Peyer's patch (tissue), 4 donors: Measurements from ENCODE around the gene SUN3.

Experiments used
- POLR2A ChIP-seq, 2 donors: fragments of 450-650 bp; IDR thresholded peaks; one replicate each; pipeline ENCODE4 v1.5.1; 2017; ENCODE audit warnings: antibody characterized with exemption in 2 of 2, mild to moderate bottlenecking in 2 of 2, moderate library complexity in 2 of 2
- TF ChIP-seq, protein P1 (sequence below), 6 experiments: fragments of 450-650 bp in 4 of 6; fragments of 200-600 bp in 2 of 6; sonication (generic) in 1 of 6; IDR thresholded peaks; one replicate each; pipeline ENCODE4 v1.5.1; 2017 to 2019; ENCODE audit warnings: antibody characterized with exemption in 6 of 6, mild to moderate bottlenecking in 3 of 6, moderate library complexity in 1 of 6

DNA sequence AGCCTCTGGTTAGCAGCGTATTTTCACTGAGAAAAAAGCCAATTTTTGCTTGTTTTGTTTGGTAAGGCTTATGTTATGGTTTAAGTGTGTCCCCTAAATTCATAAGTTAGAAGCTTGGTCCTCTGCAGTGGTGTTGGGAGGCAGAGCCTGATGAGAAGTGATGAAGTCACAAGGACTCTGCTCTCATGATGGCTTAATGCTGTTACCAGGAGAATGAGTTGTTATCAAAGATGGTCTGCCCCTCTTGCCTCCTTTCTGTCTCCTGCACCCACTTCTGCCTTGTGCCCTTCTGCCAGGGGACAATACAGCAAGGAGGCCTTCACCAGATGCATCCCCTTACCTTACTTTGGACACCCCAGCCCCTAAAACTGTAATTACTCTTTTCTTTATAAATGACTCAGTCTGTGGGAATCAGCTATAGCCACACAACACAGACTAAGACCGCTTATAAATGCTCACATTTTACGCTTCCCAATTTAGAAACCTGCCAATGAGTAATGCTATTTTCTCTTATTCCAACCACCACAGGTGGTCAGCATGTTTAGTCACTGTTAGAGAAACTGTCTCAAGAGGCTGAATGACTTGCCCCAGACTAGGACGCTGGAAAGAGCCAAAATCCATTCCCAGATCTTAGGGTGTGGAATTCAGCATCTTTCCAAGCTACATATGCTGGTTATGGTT lies 74.5 kb downstream of the SUN3 start:
- TF ChIP-seq POLR2A (IDR thresholded peaks at IDR 0.05), result no peak
- TF ChIP-seq, protein P1, sequence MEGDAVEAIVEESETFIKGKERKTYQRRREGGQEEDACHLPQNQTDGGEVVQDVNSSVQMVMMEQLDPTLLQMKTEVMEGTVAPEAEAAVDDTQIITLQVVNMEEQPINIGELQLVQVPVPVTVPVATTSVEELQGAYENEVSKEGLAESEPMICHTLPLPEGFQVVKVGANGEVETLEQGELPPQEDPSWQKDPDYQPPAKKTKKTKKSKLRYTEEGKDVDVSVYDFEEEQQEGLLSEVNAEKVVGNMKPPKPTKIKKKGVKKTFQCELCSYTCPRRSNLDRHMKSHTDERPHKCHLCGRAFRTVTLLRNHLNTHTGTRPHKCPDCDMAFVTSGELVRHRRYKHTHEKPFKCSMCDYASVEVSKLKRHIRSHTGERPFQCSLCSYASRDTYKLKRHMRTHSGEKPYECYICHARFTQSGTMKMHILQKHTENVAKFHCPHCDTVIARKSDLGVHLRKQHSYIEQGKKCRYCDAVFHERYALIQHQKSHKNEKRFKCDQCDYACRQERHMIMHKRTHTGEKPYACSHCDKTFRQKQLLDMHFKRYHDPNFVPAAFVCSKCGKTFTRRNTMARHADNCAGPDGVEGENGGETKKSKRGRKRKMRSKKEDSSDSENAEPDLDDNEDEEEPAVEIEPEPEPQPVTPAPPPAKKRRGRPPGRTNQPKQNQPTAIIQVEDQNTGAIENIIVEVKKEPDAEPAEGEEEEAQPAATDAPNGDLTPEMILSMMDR (IDR thresholded peaks at IDR 0.05), result no peak
